HepG2 (cell line): ENCODE data around the gene SLC4A9. TPM values are rescaled to one million over a fixed set of nuclear protein-coding genes. Genes with fewer than 3 reads are reported as not detected.
A peak's percentile ranks its signal among the peaks of the same experiment; 100 is the strongest.

Source experiments
- AGO1 ChIP-seq: fragments of 200-400 bp; formaldehyde crosslinking; IDR thresholded peaks from 2 replicates; pipeline ENCODE4 v1.6.1; 2017; ENCODE audit warnings: mild to moderate bottlenecking, low read depth, low read length, moderate library complexity; ENCODE audit not compliant: poor library complexity, severe bottlenecking
- FOXK1 ChIP-seq: sonication (generic); formaldehyde crosslinking; IDR thresholded peaks from 2 replicates; pipeline ENCODE4 v1.4.0; 2020; ENCODE audit warnings: low read depth, missing genetic modification reagents, borderline replicate concordance
- FOXP1 ChIP-seq, 2 experiments: fragments of 450-650 bp in 1 of 2; IDR thresholded peaks; 2 replicates each; pipeline ENCODE4 v1.6.1; 2017 to 2018; ENCODE audit warnings: antibody characterized with exemption in 1 of 2
- MIER3 ChIP-seq: IDR thresholded peaks from 2 replicates; pipeline ENCODE4 v1.6.1; 2016; ENCODE audit warnings: missing compliant biosample characterization, borderline replicate concordance
- NKX3-1 ChIP-seq: sonication (generic); formaldehyde crosslinking; IDR thresholded peaks from 2 replicates; pipeline ENCODE4 v1.5.0; 2020; ENCODE audit warnings: missing genetic modification reagents
- RAD21 ChIP-seq: fragments of 450-650 bp; formaldehyde crosslinking; IDR thresholded peaks from 2 replicates; pipeline ENCODE4 v1.5.0; 2020; ENCODE audit warnings: mild to moderate bottlenecking
- RBFOX2 ChIP-seq: fragments of 200-400 bp; formaldehyde crosslinking; IDR thresholded peaks from 2 replicates; pipeline ENCODE4 v1.6.1; 2017; ENCODE audit warnings: low read depth, mild to moderate bottlenecking, low read length
- ZNF180 ChIP-seq: sonication (generic); formaldehyde crosslinking; IDR thresholded peaks from 2 replicates; pipeline ENCODE4 v1.4.0; 2020; ENCODE audit warnings: low read depth, missing genetic modification reagents, borderline replicate concordance
- ZNF343 ChIP-seq: sonication (generic); formaldehyde crosslinking; IDR thresholded peaks from 2 replicates; pipeline ENCODE4 v1.4.0; 2020; ENCODE audit warnings: mild to moderate bottlenecking, missing genetic modification reagents
- ZNF547 ChIP-seq: sonication (generic); formaldehyde crosslinking; IDR thresholded peaks from 2 replicates; pipeline ENCODE4 v1.5.1; 2020; ENCODE audit warnings: mild to moderate bottlenecking, missing genetic modification reagents
- ZNF605 ChIP-seq: sonication (generic); formaldehyde crosslinking; IDR thresholded peaks from 2 replicates; pipeline ENCODE4 v1.8.0; 2022; ENCODE audit warnings: mild to moderate bottlenecking, missing genetic modification reagents
- ZNF773 ChIP-seq: sonication (generic); formaldehyde crosslinking; IDR thresholded peaks from 2 replicates; pipeline ENCODE4 v1.4.0; 2020; ENCODE audit warnings: missing genetic modification reagents, borderline replicate concordance
- ZNF850 ChIP-seq: sonication (generic); formaldehyde crosslinking; conservative IDR thresholded peaks from 2 replicates; pipeline ENCODE4 v1.9.0; 2021; ENCODE audit warnings: mild to moderate bottlenecking, missing genetic modification reagents
- ZSCAN30 ChIP-seq: sonication (generic); formaldehyde crosslinking; IDR thresholded peaks from 2 replicates; pipeline ENCODE4 v1.5.0; 2020; ENCODE audit warnings: mild to moderate bottlenecking, missing genetic modification reagents
- polyA plus RNA-seq, 8 experiments: library from polyadenylated mRNA; depleted of rRNA in 3 of 8; stranded (reverse) in 7 of 8; unstranded in 1 of 8; fragments of >200 nt; fragmentation: Illumina TruSeq in 4 of 8; extraction: Trizol in 4 of 8; gene quantifications; 2 replicates each; pipeline versions ENCODE4 v1.2.1 to v1.2.3, GENCODE V29; 2011 to 2016; ENCODE audit warnings: low read depth in 4 of 8, missing spikeins in 1 of 8, mixed read lengths in 1 of 8; ENCODE audit not compliant: insufficient read depth in 1 of 8
- total RNA-seq, 5 experiments: library from RNA; depleted of rRNA; stranded (reverse); fragments of >200 nt; fragmentation: Illumina TruSeq; extraction: Trizol; gene quantifications; 2 replicates each; pipeline ENCODE4 v1.2.3, GENCODE V29; 2016; ENCODE audit warnings: low read depth in 1 of 5
- TF ChIP-seq, protein P1 (sequence below): sonication (generic); formaldehyde crosslinking; IDR thresholded peaks from 2 replicates; pipeline ENCODE4 v1.5.1; 2020; ENCODE audit warnings: mild to moderate bottlenecking, missing genetic modification reagents, moderate library complexity
- TF ChIP-seq, protein P2 (sequence below): conservative IDR thresholded peaks from 2 replicates; pipeline ENCODE4 v1.6.1; 2018; ENCODE audit warnings: missing genetic modification reagents
- TF ChIP-seq, protein P3 (sequence below): sonication (generic); formaldehyde crosslinking; IDR thresholded peaks from 2 replicates; pipeline ENCODE4 v1.5.0; 2020; ENCODE audit warnings: missing genetic modification reagents
- TF ChIP-seq, protein P4 (sequence below): sonication (generic); formaldehyde crosslinking; IDR thresholded peaks from 2 replicates; pipeline ENCODE4 v1.5.0; 2020; ENCODE audit warnings: mild to moderate bottlenecking, missing genetic modification reagents, borderline replicate concordance

The SLC4A9 gene
- total and polyA plus RNA-seq, 2 of the 13 experiments (the other 11 are each of a cell fraction or from before 2014, with no cell fraction given), result not detected

DNA sequence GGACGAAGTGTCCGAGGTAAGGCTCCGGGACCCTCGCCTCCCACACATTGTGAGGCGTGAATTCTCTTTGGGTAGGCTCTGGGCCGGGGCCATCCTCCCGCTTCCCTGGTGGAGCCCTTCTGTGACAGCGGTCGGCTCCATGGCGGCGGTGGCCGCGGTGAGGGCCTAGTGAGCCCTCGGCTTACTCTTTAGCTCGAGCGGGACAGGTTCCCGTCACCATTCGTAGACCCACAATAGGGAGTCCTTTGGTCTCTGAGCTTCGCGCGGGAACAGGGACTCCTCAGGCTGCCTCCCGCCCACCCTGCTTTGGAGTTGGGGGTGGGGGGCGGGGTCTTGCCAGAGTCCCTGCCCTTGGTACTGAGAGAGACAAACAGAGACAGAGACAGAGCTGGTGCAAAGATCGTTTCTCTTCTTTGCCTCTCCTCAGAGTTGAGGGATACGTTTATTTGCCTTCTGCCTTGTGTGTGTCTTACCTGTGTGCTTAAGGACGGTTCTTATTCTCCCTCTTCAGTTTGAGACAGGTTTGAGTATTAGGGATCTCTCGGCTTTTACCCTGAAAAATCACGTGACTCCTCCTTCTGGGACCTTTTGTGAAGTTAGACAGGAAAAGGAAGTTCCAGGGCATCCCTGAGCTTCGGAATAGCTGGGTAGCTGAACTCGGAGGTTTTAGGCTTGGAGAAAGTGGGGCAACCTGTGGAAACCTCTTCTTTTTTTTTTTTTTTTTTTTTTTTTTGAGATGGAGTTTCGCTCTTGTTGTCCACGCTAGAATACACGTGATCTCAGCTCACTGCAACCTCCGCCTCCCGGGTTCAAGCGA lies 42.5 kb downstream of the SLC4A9 start (continued):
- TF ChIP-seq, protein P1, sequence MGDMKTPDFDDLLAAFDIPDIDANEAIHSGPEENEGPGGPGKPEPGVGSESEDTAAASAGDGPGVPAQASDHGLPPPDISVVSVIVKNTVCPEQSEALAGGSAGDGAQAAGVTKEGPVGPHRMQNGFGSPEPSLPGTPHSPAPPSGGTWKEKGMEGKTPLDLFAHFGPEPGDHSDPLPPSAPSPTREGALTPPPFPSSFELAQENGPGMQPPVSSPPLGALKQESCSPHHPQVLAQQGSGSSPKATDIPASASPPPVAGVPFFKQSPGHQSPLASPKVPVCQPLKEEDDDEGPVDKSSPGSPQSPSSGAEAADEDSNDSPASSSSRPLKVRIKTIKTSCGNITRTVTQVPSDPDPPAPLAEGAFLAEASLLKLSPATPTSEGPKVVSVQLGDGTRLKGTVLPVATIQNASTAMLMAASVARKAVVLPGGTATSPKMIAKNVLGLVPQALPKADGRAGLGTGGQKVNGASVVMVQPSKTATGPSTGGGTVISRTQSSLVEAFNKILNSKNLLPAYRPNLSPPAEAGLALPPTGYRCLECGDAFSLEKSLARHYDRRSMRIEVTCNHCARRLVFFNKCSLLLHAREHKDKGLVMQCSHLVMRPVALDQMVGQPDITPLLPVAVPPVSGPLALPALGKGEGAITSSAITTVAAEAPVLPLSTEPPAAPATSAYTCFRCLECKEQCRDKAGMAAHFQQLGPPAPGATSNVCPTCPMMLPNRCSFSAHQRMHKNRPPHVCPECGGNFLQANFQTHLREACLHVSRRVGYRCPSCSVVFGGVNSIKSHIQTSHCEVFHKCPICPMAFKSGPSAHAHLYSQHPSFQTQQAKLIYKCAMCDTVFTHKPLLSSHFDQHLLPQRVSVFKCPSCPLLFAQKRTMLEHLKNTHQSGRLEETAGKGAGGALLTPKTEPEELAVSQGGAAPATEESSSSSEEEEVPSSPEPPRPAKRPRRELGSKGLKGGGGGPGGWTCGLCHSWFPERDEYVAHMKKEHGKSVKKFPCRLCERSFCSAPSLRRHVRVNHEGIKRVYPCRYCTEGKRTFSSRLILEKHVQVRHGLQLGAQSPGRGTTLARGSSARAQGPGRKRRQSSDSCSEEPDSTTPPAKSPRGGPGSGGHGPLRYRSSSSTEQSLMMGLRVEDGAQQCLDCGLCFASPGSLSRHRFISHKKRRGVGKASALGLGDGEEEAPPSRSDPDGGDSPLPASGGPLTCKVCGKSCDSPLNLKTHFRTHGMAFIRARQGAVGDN (CRISPR knock-in tag), result peak; percentile 58
- TF ChIP-seq FOXK1 (CRISPR knock-in tag) (no peak), ZNF850 (no peak), RBFOX2 (no peak), ZNF547 (CRISPR knock-in tag) (peak; percentile 11; the same call in 1 of the 2 replicates), ZNF343 (CRISPR knock-in tag) (no peak; the same call in 1 of the 2 replicates), ZNF180 (CRISPR knock-in tag) (no peak), MIER3 (CRISPR knock-in tag) (0 out of 2 replicates have a peak, but pooled peaks have one; percentile 22), ZSCAN30 (CRISPR knock-in tag) (0 out of 2 replicates have a peak, but pooled peaks have one; percentile 35), ZNF605 (CRISPR knock-in tag) (no peak), ZNF773 (CRISPR knock-in tag) (0 out of 2 replicates have a peak, but pooled peaks have one; percentile 40), RAD21 (CRISPR knock-in tag) (no peak), NKX3-1 (CRISPR knock-in tag) (peak; percentile 46; the same call in 1 of the 2 replicates), FOXP1 (IDR thresholded peaks at IDR 0.05) (no peak), FOXP1 (CRISPR knock-in tag; IDR thresholded peaks at IDR 0.05) (no peak), AGO1 (no peak)
- TF ChIP-seq, protein P2, sequence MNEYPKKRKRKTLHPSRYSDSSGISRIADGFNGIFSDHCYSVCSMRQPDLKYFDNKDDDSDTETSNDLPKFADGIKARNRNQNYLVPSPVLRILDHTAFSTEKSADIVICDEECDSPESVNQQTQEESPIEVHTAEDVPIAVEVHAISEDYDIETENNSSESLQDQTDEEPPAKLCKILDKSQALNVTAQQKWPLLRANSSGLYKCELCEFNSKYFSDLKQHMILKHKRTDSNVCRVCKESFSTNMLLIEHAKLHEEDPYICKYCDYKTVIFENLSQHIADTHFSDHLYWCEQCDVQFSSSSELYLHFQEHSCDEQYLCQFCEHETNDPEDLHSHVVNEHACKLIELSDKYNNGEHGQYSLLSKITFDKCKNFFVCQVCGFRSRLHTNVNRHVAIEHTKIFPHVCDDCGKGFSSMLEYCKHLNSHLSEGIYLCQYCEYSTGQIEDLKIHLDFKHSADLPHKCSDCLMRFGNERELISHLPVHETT (CRISPR knock-in tag), result no peak
- TF ChIP-seq, protein P3, sequence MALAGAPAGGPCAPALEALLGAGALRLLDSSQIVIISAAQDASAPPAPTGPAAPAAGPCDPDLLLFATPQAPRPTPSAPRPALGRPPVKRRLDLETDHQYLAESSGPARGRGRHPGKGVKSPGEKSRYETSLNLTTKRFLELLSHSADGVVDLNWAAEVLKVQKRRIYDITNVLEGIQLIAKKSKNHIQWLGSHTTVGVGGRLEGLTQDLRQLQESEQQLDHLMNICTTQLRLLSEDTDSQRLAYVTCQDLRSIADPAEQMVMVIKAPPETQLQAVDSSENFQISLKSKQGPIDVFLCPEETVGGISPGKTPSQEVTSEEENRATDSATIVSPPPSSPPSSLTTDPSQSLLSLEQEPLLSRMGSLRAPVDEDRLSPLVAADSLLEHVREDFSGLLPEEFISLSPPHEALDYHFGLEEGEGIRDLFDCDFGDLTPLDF, result peak; percentile 83
- TF ChIP-seq, protein P4, sequence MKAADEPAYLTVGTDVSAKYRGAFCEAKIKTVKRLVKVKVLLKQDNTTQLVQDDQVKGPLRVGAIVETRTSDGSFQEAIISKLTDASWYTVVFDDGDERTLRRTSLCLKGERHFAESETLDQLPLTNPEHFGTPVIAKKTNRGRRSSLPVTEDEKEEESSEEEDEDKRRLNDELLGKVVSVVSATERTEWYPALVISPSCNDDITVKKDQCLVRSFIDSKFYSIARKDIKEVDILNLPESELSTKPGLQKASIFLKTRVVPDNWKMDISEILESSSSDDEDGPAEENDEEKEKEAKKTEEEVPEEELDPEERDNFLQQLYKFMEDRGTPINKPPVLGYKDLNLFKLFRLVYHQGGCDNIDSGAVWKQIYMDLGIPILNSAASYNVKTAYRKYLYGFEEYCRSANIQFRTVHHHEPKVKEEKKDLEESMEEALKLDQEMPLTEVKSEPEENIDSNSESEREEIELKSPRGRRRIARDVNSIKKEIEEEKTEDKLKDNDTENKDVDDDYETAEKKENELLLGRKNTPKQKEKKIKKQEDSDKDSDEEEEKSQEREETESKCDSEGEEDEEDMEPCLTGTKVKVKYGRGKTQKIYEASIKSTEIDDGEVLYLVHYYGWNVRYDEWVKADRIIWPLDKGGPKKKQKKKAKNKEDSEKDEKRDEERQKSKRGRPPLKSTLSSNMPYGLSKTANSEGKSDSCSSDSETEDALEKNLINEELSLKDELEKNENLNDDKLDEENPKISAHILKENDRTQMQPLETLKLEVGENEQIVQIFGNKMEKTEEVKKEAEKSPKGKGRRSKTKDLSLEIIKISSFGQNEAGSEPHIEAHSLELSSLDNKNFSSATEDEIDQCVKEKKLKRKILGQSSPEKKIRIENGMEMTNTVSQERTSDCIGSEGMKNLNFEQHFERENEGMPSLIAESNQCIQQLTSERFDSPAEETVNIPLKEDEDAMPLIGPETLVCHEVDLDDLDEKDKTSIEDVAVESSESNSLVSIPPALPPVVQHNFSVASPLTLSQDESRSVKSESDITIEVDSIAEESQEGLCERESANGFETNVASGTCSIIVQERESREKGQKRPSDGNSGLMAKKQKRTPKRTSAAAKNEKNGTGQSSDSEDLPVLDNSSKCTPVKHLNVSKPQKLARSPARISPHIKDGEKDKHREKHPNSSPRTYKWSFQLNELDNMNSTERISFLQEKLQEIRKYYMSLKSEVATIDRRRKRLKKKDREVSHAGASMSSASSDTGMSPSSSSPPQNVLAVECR (CRISPR knock-in tag), result peak; percentile 52
